Caco-2 (cell line): ENCODE results near the gene MEGF11. TPM values are rescaled to one million over a fixed set of nuclear protein-coding genes. Genes with fewer than 3 reads are reported as not detected.

Source experiments
- BruUV-seq: library from RNA; stranded (reverse); fragments of 400-500 nt; replicated peaks from 2 replicates; lab custom pipeline; 2021; lab: Mats Ljungman, UMichigan
- CTCF ChIA-PET: fragments of 300-600 bp; sonication (Branson Sonifier 250); formaldehyde crosslinking; loops from one replicate; lab custom pipeline; 2022; ENCODE audit warnings: antibody characterized with exemption; lab: Charles Lee
- POLR2A ChIA-PET: fragments of 300-600 bp; sonication (Branson Sonifier 250); formaldehyde crosslinking; loops from one replicate; lab custom pipeline; 2022; ENCODE audit warnings: antibody characterized with exemption; lab: Charles Lee
- DNase-seq, 2 experiments: peaks; one replicate each; pipeline versions ENCODE4 v3.0.0 to v3.0.0-alpha.2; 2020 to 2022
- H3K27me3 ChIP-seq: replicated peaks from 2 replicates; pipeline ENCODE4 v1.6.0; 2011; ENCODE audit warnings: low read length; ENCODE audit not compliant: control insufficient read depth, insufficient read depth
- H3K36me3 ChIP-seq: 2 replicates; pipeline ENCODE4 v1.5.1; 2011; ENCODE audit warnings: low read length; ENCODE audit not compliant: control insufficient read depth, insufficient read depth
- H3K4me1 ChIP-seq: fragments of 250-450 bp; sonication (Bioruptor Pico); 2 replicates; pipeline ENCODE4 v1.5.1; 2020; ENCODE audit warnings: mild to moderate bottlenecking
- H3K4me3 ChIP-seq: 2 replicates; pipeline ENCODE4 v1.5.1; 2011; ENCODE audit warnings: low read depth, mild to moderate bottlenecking, control low read depth, low read length
- H3K9me3 ChIP-seq: fragments of 250-450 bp; sonication (Bioruptor Pico); 2 replicates; pipeline ENCODE4 v1.5.1; 2020; ENCODE audit warnings: mild to moderate bottlenecking, moderate library complexity
- H3K27ac Mint-ChIP-seq: one replicate; pipeline ENCODE4 v1.8.0; 2022; ENCODE audit warnings: mixed read lengths; ENCODE audit not compliant: unreplicated experiment
- H3K27me3 Mint-ChIP-seq: one replicate; pipeline ENCODE4 v1.8.0; 2022; ENCODE audit warnings: mixed read lengths; ENCODE audit not compliant: insufficient read depth, unreplicated experiment
- H3K36me3 Mint-ChIP-seq: one replicate; pipeline ENCODE4 v1.8.0; 2022; ENCODE audit warnings: mild to moderate bottlenecking, mixed read lengths; ENCODE audit not compliant: insufficient read depth, unreplicated experiment
- H3K4me1 Mint-ChIP-seq: one replicate; pipeline ENCODE4 v1.8.0; 2022; ENCODE audit warnings: low read depth, mixed read lengths; ENCODE audit not compliant: unreplicated experiment
- H3K4me3 Mint-ChIP-seq: one replicate; pipeline ENCODE4 v1.8.0; 2022; ENCODE audit warnings: mild to moderate bottlenecking, moderate library complexity, mixed read lengths; ENCODE audit not compliant: unreplicated experiment
- H3K9me3 Mint-ChIP-seq: one replicate; pipeline ENCODE4 v1.8.0; 2022; ENCODE audit warnings: mixed read lengths; ENCODE audit not compliant: unreplicated experiment
- intact Hi-C: fragments of 100-400 bp; cut with micrococcal nuclease; formaldehyde crosslinking; loops from one replicate; pipeline ENCODE4 v1.10.0; 2022; ENCODE audit not compliant: unreplicated experiment
- total RNA-seq: library from RNA; stranded (reverse); gene quantifications from 2 replicates; pipeline ENCODE4 v1.2.3, GENCODE V29; 2022
- TF ChIP-seq, protein P1 (sequence below), 2 experiments: fragments of 200-600 bp in 1 of 2; IDR thresholded peaks; 1 replicate in 1 of 2; 2 replicates in 1 of 2; pipeline versions ENCODE4 v1.5.1 to v1.8.0; 2011 to 2022; ENCODE audit warnings: antibody characterized with exemption in 1 of 2, control low read depth in 1 of 2, inconsistent platforms in 1 of 2, low read depth in 1 of 2, low read length in 1 of 2, mild to moderate bottlenecking in 1 of 2, moderate library complexity in 1 of 2; ENCODE audit not compliant: insufficient read depth in 1 of 2, severe bottlenecking in 1 of 2, unreplicated experiment in 1 of 2

Gene MEGF11
- total RNA-seq, 1 experiment from 2014 or later: 0.66 TPM

DNA sequence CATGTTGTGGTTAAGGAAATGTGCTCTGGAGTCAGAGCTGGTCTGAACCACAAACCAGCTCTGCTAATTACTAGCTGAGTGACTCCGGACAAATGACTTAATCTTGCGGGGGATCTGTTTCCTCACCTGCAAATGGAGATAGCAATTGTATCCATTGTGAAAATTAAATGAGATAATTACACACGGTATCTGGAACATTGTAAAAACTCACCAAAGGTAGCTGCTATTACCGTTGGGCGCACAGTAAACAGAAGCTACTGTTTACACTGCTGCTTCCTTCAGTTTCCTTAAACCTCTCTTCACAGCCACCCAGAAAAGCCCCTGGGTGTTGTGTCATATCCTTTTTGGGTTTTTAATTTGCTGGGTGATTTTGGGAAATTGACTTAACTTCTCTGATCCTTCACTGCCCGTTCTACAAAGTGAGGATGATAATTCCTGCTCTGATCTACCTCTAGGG lies 107.8 kb downstream of the MEGF11 start:
- Mint-ChIP-seq H3K4me3 (no peak overlapping the region), H3K4me1 (no peaks in the 10 kb centered on the region), H3K27ac (no peak overlapping the region), H3K9me3 (no peaks in the 10 kb centered on the region), H3K27me3 (peaks cover 8% of the 10 kb centered on the region), H3K36me3 (no peaks in the 10 kb centered on the region)
- no peaks in the 10 kb centered on the region for H3K4me1 ChIP-seq
- CTCF ChIA-PET: interaction anchor here (0.6 kb wide), 1 partner anchor 44 kb away, joined by 3 read pairs; no protein-coding TSS in a partner anchor
- no peaks in the 10 kb centered on the region for H3K9me3 ChIP-seq
- intact Hi-C loops: no loop called here
- TF ChIP-seq, protein P1, sequence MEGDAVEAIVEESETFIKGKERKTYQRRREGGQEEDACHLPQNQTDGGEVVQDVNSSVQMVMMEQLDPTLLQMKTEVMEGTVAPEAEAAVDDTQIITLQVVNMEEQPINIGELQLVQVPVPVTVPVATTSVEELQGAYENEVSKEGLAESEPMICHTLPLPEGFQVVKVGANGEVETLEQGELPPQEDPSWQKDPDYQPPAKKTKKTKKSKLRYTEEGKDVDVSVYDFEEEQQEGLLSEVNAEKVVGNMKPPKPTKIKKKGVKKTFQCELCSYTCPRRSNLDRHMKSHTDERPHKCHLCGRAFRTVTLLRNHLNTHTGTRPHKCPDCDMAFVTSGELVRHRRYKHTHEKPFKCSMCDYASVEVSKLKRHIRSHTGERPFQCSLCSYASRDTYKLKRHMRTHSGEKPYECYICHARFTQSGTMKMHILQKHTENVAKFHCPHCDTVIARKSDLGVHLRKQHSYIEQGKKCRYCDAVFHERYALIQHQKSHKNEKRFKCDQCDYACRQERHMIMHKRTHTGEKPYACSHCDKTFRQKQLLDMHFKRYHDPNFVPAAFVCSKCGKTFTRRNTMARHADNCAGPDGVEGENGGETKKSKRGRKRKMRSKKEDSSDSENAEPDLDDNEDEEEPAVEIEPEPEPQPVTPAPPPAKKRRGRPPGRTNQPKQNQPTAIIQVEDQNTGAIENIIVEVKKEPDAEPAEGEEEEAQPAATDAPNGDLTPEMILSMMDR (IDR thresholded peaks at IDR 0.05; ENCODE audit: insufficient read depth in 1 of 2, low read depth in 1 of 2, low read length in 1 of 2, severe bottlenecking in 1 of 2, unreplicated experiment in 1 of 2): no peak
- no peaks in the 10 kb centered on the region for H3K36me3 ChIP-seq
- no peak overlapping the region for H3K4me3 ChIP-seq
- DNase-seq: no peak
- POLR2A ChIA-PET: no interaction called here
- peaks cover 1% of the 10 kb centered on the region; the same call in 1 of the 2 replicates for H3K27me3 ChIP-seq
- BruUV-seq: no TSS peak

DNA sequence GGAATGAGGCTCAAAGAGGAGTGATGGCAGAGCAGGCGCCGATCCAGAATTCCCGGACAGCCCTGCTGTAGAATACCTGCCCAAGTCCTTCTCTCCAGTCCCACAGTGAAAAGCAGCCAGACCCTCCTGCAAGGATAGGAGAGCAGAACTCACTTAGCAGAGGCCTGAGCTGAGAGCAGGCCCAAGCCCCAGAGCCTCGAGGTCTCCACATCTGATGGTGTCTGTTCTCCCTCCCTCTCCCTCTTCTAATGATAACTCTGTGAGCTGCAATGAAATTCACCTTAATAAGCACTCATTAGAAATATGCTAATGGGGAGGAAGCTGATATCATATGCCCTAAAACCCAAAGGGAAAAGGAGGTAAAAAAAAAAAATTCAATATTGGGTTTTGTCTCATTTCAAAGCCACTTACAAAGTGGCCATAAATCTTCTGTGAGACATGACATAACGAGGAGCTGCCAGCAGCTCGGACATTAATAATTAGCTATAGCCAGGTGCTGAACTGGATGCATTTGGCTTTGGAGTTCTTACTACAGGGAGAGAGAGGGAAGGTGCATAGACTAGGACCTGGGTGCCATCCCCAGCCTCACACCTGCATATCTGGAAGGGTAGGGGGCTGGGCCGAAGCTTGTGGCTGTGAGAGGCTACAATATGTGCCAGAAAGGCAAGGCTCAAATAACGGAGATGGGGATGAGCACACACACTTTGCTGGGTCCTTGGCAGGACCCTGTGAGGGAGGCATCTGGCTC lies 108.4 kb downstream of the MEGF11 start:
- Histone ChIP-seq H3K27me3 (peaks cover 1% of the 10 kb centered on the region; the same call in 1 of the 2 replicates), H3K4me3 (no peak overlapping the region), H3K9me3 (no peaks in the 10 kb centered on the region), H3K4me1 (no peaks in the 10 kb centered on the region), H3K36me3 (no peaks in the 10 kb centered on the region)
- peaks cover 10% of the 10 kb centered on the region for H3K27me3 Mint-ChIP-seq
- ChIA-PET CTCF (interaction anchor here (0.6 kb wide), 1 partner anchor 45 kb away, joined by 3 read pairs; no protein-coding TSS in a partner anchor), POLR2A (no interaction called here)
- TF ChIP-seq, protein P1 (IDR thresholded peaks at IDR 0.05; ENCODE audit: insufficient read depth in 1 of 2, low read depth in 1 of 2, low read length in 1 of 2, severe bottlenecking in 1 of 2, unreplicated experiment in 1 of 2): no peak
- intact Hi-C loops: no loop called here
- H3K27ac Mint-ChIP-seq: no peak overlapping the region
- H3K4me3 Mint-ChIP-seq: no peak overlapping the region
- no peaks in the 10 kb centered on the region for H3K9me3 Mint-ChIP-seq
- H3K36me3 Mint-ChIP-seq: no peaks in the 10 kb centered on the region
- DNase-seq: no peak
- no TSS peak for BruUV-seq
- no peaks in the 10 kb centered on the region for H3K4me1 Mint-ChIP-seq

DNA sequence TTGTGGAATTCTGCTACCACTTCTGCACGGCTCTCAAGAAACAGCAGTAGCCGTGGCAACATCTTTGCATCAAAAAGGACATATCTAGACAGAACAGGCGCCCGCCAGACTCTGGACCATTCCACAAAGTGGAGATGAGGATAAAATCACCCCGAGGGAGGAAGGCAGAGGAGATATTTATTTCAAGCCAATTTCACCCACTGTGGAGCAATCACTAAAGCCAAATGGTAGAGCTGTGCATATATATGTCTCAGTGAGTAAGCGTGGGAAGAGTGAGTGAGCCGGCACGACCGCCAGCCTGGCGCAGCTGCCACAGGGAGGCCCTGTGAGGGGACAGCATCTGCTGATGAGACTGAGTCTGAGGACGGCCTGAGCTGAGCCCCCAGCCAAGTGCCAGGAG lies 111.3 kb downstream of the MEGF11 start:
- H3K9me3 ChIP-seq: no peaks in the 10 kb centered on the region
- H3K36me3 ChIP-seq: no peaks in the 10 kb centered on the region
- Mint-ChIP-seq H3K27me3 (peaks cover 8% of the 10 kb centered on the region), H3K9me3 (no peaks in the 10 kb centered on the region), H3K36me3 (no peaks in the 10 kb centered on the region), H3K4me1 (no peaks in the 10 kb centered on the region), H3K27ac (no peak overlapping the region), H3K4me3 (no peak overlapping the region)
- intact Hi-C loops: no loop called here
- H3K4me1 ChIP-seq: no peaks in the 10 kb centered on the region
- CTCF ChIA-PET: no interaction called here
- TF ChIP-seq, protein P1 (IDR thresholded peaks at IDR 0.05; ENCODE audit: insufficient read depth in 1 of 2, low read depth in 1 of 2, low read length in 1 of 2, severe bottlenecking in 1 of 2, unreplicated experiment in 1 of 2): no peak
- no peak overlapping the region for H3K4me3 ChIP-seq
- DNase-seq: no peak
- no TSS peak for BruUV-seq
- POLR2A ChIA-PET: no interaction called here
- 0 out of 2 replicates have a peak, but pooled peaks cover 1% of the 10 kb centered on the region for H3K27me3 ChIP-seq
